Stomach smooth muscle (tissue), 2 donors: ENCODE data around the gene TSC1.

Source experiments
- H3K27ac ChIP-seq: one replicate; pipeline ENCODE4 v1.7.0; 2013; ENCODE audit warnings: mild to moderate bottlenecking, low read length, inconsistent platforms
- H3K27me3 ChIP-seq, 2 donors: one replicate each; pipeline ENCODE4 v1.7.0; 2013; ENCODE audit warnings: low read length in 2 of 2; ENCODE audit not compliant: insufficient read depth in 2 of 2, control insufficient read depth in 1 of 2
- H3K36me3 ChIP-seq, 2 donors: one replicate each; pipeline ENCODE4 v1.7.0; 2013; ENCODE audit warnings: low read length in 2 of 2; ENCODE audit not compliant: control insufficient read depth in 2 of 2, insufficient read depth in 2 of 2
- H3K4me1 ChIP-seq: one replicate; pipeline ENCODE4 v1.7.0; 2013; ENCODE audit warnings: low read length; ENCODE audit not compliant: control insufficient read depth, insufficient read depth
- H3K4me3 ChIP-seq, 2 donors: one replicate each; pipeline ENCODE4 v1.7.0; 2013; ENCODE audit warnings: low read length in 2 of 2
- H3K9ac ChIP-seq, 2 donors: one replicate each; pipeline ENCODE4 v1.7.0; 2013; ENCODE audit warnings: low read length in 2 of 2, mild to moderate bottlenecking in 1 of 2
- H3K9me3 ChIP-seq, 2 donors: one replicate each; pipeline ENCODE4 v1.7.0; 2013; ENCODE audit warnings: low read length in 2 of 2; ENCODE audit not compliant: control insufficient read depth in 2 of 2
- donor health status: healthy.
- donor health status: Pancreatic carcinoma.

Gene TSC1

GRCh38 chr9:132842124-132843044 is 102.0 kb downstream of the TSC1 start:
- Histone ChIP-seq H3K36me3 (no peaks in the 10 kb centered on the region), H3K9ac (no peak overlapping the region), H3K4me3 (no peak overlapping the region), H3K9me3 (no peaks in the 10 kb centered on the region), H3K27ac (no peak overlapping the region), H3K4me1 (no peaks in the 10 kb centered on the region), H3K27me3 (no peaks in the 10 kb centered on the region)
